Liver (tissue), 9 donors: ENCODE results near the gene JAGN1. TPM values are rescaled to one million over a fixed set of nuclear protein-coding genes. Genes with fewer than 3 reads are reported as not detected.

Experiments used
- DNase-seq: peaks from one replicate; pipeline ENCODE4 v3.0.0-alpha.2; 2017; ENCODE audit warnings: low spot score
- H3K27ac ChIP-seq, 2 donors: one replicate each; pipeline ENCODE4 v1.7.0; 2013; ENCODE audit warnings: inconsistent platforms in 2 of 2, low read length in 2 of 2, control low read depth in 1 of 2, low read depth in 1 of 2, mild to moderate bottlenecking in 1 of 2
- H3K27me3 ChIP-seq, 4 donors: one replicate each; pipeline versions ENCODE4 v1.6.1 to v1.7.0; 2013; ENCODE audit warnings: low read length in 3 of 4, inconsistent platforms in 1 of 4, mild to moderate bottlenecking in 1 of 4, moderate library complexity in 1 of 4; ENCODE audit not compliant: control insufficient read depth in 4 of 4, insufficient read depth in 4 of 4
- H3K36me3 ChIP-seq, 4 donors: one replicate each; pipeline versions ENCODE4 v1.6.1 to v1.7.0; 2013; ENCODE audit warnings: low read length in 3 of 4, mild to moderate bottlenecking in 3 of 4, low read depth in 1 of 4, moderate library complexity in 1 of 4; ENCODE audit not compliant: control insufficient read depth in 4 of 4, insufficient read depth in 3 of 4
- H3K4me1 ChIP-seq, 4 donors: one replicate each; pipeline versions ENCODE4 v1.6.1 to v1.7.0; 2013; ENCODE audit warnings: low read length in 3 of 4, mild to moderate bottlenecking in 3 of 4, moderate library complexity in 1 of 4; ENCODE audit not compliant: control insufficient read depth in 4 of 4, insufficient read depth in 4 of 4
- H3K4me3 ChIP-seq, 3 donors: one replicate each; pipeline versions ENCODE4 v1.6.1 to v1.7.0; 2013; ENCODE audit warnings: low read length in 3 of 3, control low read depth in 1 of 3, low read depth in 1 of 3, mild to moderate bottlenecking in 1 of 3
- H3K9ac ChIP-seq, 2 donors: one replicate each; pipeline ENCODE4 v1.7.0; 2013; ENCODE audit warnings: low read length in 2 of 2, mild to moderate bottlenecking in 2 of 2, moderate library complexity in 2 of 2, control low read depth in 1 of 2, low read depth in 1 of 2
- H3K9me3 ChIP-seq, 4 donors: one replicate each; pipeline versions ENCODE4 v1.6.1 to v1.7.0; 2013; ENCODE audit warnings: low read length in 3 of 4; ENCODE audit not compliant: control insufficient read depth in 4 of 4
- ATF3 ChIP-seq: IDR thresholded peaks from 2 replicates; pipeline ENCODE4 v1.6.1; 2016; ENCODE audit warnings: antibody characterized with exemption
- EGR1 ChIP-seq, 2 donors: IDR thresholded peaks; 2 replicates each; pipeline ENCODE4 v1.6.1; 2016 to 2018; ENCODE audit warnings: antibody characterized with exemption in 2 of 2, low read depth in 2 of 2
- FOXA1 ChIP-seq: IDR thresholded peaks from 2 replicates; pipeline ENCODE4 v1.6.1; 2016; ENCODE audit warnings: antibody characterized with exemption
- FOXA2 ChIP-seq: IDR thresholded peaks from 2 replicates; pipeline ENCODE4 v1.6.1; 2016; ENCODE audit warnings: antibody characterized with exemption
- GABPA ChIP-seq, 2 donors: IDR thresholded peaks in 1 of 2; conservative IDR thresholded peaks in 1 of 2; 2 replicates each; pipeline ENCODE4 v1.6.1; 2016; ENCODE audit warnings: antibody characterized with exemption in 2 of 2, mild to moderate bottlenecking in 1 of 2, moderate library complexity in 1 of 2
- HNF4G ChIP-seq: IDR thresholded peaks from 2 replicates; pipeline ENCODE4 v1.6.1; 2016; ENCODE audit warnings: antibody characterized with exemption
- NR2F2 ChIP-seq: IDR thresholded peaks from 2 replicates; pipeline ENCODE4 v1.6.1; 2016; ENCODE audit warnings: antibody characterized with exemption
- RAD21 ChIP-seq, 2 donors: IDR thresholded peaks; 2 replicates each; pipeline ENCODE4 v1.6.1; 2016; ENCODE audit warnings: antibody characterized with exemption in 2 of 2, mild to moderate bottlenecking in 2 of 2
- RXRA ChIP-seq, 2 donors: IDR thresholded peaks; 2 replicates each; pipeline ENCODE4 v1.6.1; 2017 to 2018; ENCODE audit warnings: antibody characterized with exemption in 2 of 2, mild to moderate bottlenecking in 1 of 2
- SP1 ChIP-seq: IDR thresholded peaks from 2 replicates; pipeline ENCODE4 v1.6.1; 2018; ENCODE audit warnings: antibody characterized with exemption, mild to moderate bottlenecking
- TAF1 ChIP-seq: conservative IDR thresholded peaks from 2 replicates; pipeline ENCODE4 v1.6.1; 2016; ENCODE audit warnings: antibody characterized with exemption, mild to moderate bottlenecking
- WGBS: extraction: QIAGEN DNeasy Blood & Tissue Kit; methylation state at CpG from one replicate; pipeline ENCODE4 v1.1.7; 2013; 5-methylcytosine and 5-hydroxymethylcytosine counted together
- polyA plus RNA-seq, 2 donors: library from polyadenylated mRNA; stranded (reverse) in 1 of 2; unstranded in 1 of 2; fragments of 200-250 nt in 1 of 2; fragments of >200 nt in 1 of 2; fragmentation: Nextera tagmentation in 1 of 2; extraction: Ambion mirVana in 1 of 2; gene quantifications; one replicate each; pipeline versions ENCODE4 v1.2.1 to v1.2.3, GENCODE V29; 2013 to 2015
- total RNA-seq, 2 donors: library from RNA; depleted of rRNA; stranded (reverse); fragments of >200 nt; gene quantifications; one replicate each; pipeline ENCODE4 v1.2.3, GENCODE V29; 2014
- TF ChIP-seq, protein P1 (sequence below): fragments of 150-350 bp; IDR thresholded peaks from 2 replicates; pipeline ENCODE4 v1.5.1; 2017; ENCODE audit warnings: improper control_type of control experiment, low read depth, low read length; ENCODE audit not compliant: missing input control
- TF ChIP-seq, protein P2 (sequence below): IDR thresholded peaks from 2 replicates; pipeline ENCODE4 v1.6.1; 2016; ENCODE audit warnings: antibody characterized with exemption, mild to moderate bottlenecking
- donor health status: healthy.
- donor health status: healthy.
- donor health status: healthy.
- donor health status: healthy.
- donor health status: healthy.

JAGN1 gene
- total and polyA plus RNA-seq, 4 donors: 18.0 to 46.8 (median 30.6) TPM

GRCh38 chr3:9915254-9916141 lies 25.1 kb downstream of the JAGN1 start:
- Histone ChIP-seq H3K9ac (peak overlapping the region in 1 of 2 donors; percentile 57), H3K27ac (peak overlapping the region; percentile 79 to 89), H3K27me3 (no peaks in the 10 kb centered on the region), H3K4me1 (peaks cover 19 to 79% (median 60%) of the 10 kb centered on the region in 4 donors), H3K4me3 (peak overlapping the region; percentile 57 to 67 (median 60)), H3K36me3 (peaks cover 0 to 8% (median 3%) of the 10 kb centered on the region in 4 donors), H3K9me3 (no peaks in the 10 kb centered on the region)
- DNase-seq: peak; percentile 75
- under 1% methylated on average over 99 of the region's 99 CpGs for WGBS
- TF ChIP-seq EGR1 (IDR thresholded peaks at IDR 0.05; ENCODE audit: low read depth in 2 of 2): no peak
- no peak for TF ChIP-seq ATF3
- TF ChIP-seq SP1: peak; percentile 13
- no peak for TF ChIP-seq GABPA (IDR thresholded peaks at IDR 0.05 in 1 of 2, conservative IDR thresholded peaks at IDR 0.05 in 1 of 2)
- peak; percentile 20 to 33 for TF ChIP-seq RXRA (IDR thresholded peaks at IDR 0.05)
- TF ChIP-seq TAF1: no peak
- peak in 1 of 2 donors; percentile 49 for TF ChIP-seq RAD21 (IDR thresholded peaks at IDR 0.05)
- TF ChIP-seq, protein P1, sequence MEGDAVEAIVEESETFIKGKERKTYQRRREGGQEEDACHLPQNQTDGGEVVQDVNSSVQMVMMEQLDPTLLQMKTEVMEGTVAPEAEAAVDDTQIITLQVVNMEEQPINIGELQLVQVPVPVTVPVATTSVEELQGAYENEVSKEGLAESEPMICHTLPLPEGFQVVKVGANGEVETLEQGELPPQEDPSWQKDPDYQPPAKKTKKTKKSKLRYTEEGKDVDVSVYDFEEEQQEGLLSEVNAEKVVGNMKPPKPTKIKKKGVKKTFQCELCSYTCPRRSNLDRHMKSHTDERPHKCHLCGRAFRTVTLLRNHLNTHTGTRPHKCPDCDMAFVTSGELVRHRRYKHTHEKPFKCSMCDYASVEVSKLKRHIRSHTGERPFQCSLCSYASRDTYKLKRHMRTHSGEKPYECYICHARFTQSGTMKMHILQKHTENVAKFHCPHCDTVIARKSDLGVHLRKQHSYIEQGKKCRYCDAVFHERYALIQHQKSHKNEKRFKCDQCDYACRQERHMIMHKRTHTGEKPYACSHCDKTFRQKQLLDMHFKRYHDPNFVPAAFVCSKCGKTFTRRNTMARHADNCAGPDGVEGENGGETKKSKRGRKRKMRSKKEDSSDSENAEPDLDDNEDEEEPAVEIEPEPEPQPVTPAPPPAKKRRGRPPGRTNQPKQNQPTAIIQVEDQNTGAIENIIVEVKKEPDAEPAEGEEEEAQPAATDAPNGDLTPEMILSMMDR: peak; percentile 28
- TF ChIP-seq FOXA2: no peak
- TF ChIP-seq, protein P2, sequence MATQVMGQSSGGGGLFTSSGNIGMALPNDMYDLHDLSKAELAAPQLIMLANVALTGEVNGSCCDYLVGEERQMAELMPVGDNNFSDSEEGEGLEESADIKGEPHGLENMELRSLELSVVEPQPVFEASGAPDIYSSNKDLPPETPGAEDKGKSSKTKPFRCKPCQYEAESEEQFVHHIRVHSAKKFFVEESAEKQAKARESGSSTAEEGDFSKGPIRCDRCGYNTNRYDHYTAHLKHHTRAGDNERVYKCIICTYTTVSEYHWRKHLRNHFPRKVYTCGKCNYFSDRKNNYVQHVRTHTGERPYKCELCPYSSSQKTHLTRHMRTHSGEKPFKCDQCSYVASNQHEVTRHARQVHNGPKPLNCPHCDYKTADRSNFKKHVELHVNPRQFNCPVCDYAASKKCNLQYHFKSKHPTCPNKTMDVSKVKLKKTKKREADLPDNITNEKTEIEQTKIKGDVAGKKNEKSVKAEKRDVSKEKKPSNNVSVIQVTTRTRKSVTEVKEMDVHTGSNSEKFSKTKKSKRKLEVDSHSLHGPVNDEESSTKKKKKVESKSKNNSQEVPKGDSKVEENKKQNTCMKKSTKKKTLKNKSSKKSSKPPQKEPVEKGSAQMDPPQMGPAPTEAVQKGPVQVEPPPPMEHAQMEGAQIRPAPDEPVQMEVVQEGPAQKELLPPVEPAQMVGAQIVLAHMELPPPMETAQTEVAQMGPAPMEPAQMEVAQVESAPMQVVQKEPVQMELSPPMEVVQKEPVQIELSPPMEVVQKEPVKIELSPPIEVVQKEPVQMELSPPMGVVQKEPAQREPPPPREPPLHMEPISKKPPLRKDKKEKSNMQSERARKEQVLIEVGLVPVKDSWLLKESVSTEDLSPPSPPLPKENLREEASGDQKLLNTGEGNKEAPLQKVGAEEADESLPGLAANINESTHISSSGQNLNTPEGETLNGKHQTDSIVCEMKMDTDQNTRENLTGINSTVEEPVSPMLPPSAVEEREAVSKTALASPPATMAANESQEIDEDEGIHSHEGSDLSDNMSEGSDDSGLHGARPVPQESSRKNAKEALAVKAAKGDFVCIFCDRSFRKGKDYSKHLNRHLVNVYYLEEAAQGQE: no peak
- no peak for TF ChIP-seq HNF4G
- no peak for TF ChIP-seq FOXA1

DNA sequence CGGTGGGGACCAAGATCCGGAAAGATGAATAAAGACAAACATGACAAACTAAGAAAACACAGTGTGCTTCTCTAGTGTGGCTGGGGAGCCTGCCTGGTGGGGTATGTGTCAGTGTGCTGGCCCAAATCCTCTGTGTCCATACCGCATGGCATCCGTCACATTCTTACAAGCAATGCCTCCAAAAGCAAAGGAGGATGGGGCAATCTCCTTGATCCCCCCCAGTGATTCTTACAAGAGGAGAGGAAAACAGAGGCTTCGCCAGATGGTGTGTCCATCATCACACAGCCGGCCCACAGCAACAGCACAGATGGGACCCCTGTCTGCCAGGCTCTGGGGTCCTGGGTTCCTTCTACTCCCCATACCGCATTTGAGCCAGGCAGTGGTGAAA lies 25.9 kb downstream of the JAGN1 start:
- Histone ChIP-seq H3K27ac (peak overlapping the region; percentile 75 to 79), H3K9me3 (no peaks in the 10 kb centered on the region), H3K4me1 (peaks cover 19 to 71% (median 58%) of the 10 kb centered on the region in 4 donors), H3K36me3 (peaks cover 0 to 10% (median 3%) of the 10 kb centered on the region in 4 donors), H3K27me3 (no peaks in the 10 kb centered on the region), H3K4me3 (peak overlapping the region; percentile 36 to 67 (median 46)), H3K9ac (peak overlapping the region; percentile 1 to 77)
- TF ChIP-seq RAD21 (IDR thresholded peaks at IDR 0.05): no peak
- no peak for TF ChIP-seq TAF1
- TF ChIP-seq, protein P1: no peak
- no peak for TF ChIP-seq NR2F2
- TF ChIP-seq FOXA2: no peak
- WGBS: 30% methylated on average over 7 of the region's 7 CpGs
- DNase-seq: no peak
